TTC549 (cell line): ENCODE measurements around the gene ZBTB20.

Experiments
- FAIRE-seq: peaks from 2 replicates; lab custom pipeline; 2012; peaks lifted over from hg19 to GRCh38; lab: Jason Lieb, UNC

Gene ZBTB20

DNA sequence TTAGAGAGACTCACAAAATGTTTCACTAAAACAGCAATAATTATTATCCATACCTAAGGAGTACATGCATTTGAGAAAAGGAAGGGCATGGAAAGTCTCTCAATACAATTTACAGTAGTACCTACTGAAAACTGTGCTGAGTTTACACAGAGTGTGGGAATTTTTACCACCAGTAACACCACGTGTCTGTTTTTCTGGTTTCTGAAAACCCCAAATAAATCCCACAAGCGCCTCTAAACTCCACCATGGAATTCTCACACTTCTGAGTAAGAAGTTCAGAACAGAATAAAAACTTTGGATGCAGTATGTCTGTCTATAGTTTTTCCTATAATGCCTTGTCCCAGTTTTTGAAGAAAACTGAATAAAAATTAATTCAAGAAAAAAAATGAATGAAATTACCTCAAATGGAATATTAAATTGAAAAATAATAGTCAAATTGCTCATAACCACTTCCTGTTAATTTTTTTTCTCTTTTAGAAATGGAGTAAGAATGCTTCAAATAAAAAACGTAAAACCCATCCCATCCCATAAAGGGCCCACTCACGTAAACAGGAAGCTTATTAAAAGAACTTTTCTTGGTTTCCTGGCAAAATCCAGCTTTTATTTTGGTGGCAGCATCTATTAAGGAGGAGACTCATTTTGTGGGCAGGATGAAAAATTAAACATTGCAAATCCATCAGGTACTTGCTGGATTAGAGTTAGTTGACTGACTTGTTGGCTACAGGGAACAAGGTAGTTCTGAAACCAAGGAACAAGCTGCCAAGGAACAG, 475.2 kb downstream of the ZBTB20 start:
- no peak for FAIRE-seq

DNA sequence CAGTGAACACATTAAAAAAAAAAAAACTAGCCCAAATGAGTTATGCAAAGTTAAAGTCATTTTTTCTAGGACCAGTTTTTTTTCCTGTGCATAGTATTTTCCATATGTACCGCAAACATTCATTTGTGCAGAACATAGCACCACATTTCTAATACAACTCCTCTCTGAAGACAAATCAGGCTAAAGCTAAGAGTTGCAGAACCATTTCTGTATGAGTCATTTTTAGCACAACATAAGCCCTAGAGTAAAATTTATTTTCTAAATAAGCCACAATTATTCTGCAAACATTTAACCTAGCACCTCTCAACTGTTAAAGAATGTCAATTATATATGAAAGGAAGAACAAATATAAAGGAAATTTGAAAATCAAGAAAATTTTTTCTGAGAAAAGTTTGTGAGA, 477.5 kb downstream of the ZBTB20 start:
- FAIRE-seq: no peak

DNA sequence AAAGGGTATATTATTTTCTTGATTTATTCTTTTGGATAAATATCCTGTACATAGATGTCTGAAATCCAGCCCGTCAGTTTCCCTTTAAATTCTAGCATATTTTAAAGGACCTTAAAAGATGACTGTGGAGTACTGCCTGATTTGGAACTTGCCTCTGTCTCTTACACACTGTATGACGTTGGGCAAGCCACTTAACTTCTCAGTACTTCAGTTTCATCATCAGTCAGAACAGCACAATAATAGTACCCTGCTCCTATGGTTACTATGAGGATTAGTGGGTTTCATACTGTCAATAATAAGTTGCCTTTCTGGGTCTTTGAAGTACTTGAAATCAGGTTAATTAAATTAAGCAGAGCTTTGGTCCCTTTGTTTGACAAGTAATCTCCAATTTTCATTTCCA, 479.0 kb downstream of the ZBTB20 start:
- no peak for FAIRE-seq

DNA sequence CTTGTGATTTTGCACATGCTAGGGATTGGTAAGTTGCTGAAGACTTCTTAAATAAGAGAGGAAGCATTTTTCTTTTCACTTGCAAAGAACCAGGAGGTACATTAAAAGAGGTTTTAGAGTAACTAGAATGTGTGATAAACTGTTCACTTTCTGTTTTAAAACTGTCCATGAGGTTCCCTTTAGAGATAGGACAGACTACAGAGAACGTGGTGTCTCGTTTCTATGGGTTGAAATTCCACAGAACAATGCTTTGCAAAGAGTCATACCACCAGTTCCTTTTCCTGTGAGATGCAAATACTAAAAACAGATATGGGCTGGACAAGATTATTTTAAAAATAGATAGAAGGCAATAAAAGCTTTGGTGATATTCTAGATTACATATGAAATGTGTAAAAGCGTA, 480.5 kb downstream of the ZBTB20 start:
- FAIRE-seq: no peak

- no peak for FAIRE-seq
Measured at GRCh38 chr3:114664006-114664405, 483.1 kb downstream of the ZBTB20 start.

GRCh38 chr3:114660808-114661207, 486.3 kb downstream of the ZBTB20 start:
- FAIRE-seq: no peak

GRCh38 chr3:114660124-114660523, 487.0 kb downstream of the ZBTB20 start:
- no peak for FAIRE-seq

DNA sequence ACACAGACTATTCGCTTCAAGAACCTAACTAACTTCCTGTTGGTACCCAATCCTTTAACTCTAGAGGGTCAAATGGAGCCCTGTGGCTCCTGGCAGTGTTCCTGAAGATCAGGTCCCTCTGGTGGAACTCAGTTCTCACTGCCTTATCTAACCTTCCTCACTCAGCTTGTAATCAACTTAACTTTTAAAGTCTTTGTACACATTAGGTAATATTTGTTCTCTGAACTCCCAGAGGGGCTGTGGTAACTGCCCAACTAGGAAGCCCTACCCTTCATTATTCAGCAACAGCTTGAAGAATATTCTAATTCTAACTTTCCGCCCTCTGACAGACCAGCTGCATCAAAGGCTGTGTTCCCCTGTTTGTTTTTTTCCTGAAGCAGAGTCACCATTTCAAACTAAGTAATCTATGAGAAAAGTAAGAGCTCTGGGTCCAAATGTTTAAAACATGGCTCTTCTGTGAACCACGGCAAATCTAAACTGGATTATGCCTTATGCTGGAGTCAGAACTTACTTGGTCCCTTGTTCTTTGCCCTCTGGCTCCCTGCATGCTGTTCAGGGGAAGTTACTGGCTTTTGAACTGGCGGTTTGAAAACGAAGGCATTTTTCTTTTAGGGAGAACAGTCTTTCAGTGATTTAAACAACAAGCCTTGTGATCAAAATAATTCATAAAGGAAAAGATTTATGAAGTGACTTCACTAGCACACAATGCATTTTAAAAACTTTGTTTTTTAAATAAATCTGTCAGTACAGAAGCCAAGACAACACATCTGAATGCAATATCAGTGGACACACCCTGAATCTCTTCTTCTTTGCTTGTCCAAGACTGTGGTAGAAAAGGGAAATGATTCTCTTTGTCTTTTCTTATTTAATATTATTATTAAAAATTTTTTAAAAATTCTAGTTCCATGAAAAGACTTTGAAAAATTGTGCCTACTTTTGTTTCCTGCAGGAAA, 487.7 kb downstream of the ZBTB20 start:
- no peak for FAIRE-seq

DNA sequence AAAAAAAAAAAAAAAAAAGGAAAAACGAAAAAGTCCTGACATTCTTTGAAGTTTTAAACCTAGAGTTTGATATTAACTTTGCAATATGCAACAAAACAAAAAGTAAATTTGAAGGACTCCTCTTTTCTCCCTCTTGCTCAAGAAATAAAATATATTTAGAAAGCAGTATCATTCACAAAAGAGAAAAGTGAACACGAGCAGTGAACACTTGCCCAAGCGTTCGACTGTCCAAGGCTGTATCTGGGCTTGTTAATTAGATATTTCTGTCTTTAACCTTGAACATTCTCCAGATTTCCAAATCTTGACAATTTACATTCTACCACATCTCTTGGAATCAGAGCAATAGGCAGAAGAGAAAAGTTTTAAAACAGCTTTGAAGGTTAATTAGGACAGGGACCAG, 495.5 kb downstream of the ZBTB20 start:
- FAIRE-seq: no peak

- FAIRE-seq: no peak
Measured at GRCh38 chr3:114650808-114651207, 496.3 kb downstream of the ZBTB20 start.

DNA sequence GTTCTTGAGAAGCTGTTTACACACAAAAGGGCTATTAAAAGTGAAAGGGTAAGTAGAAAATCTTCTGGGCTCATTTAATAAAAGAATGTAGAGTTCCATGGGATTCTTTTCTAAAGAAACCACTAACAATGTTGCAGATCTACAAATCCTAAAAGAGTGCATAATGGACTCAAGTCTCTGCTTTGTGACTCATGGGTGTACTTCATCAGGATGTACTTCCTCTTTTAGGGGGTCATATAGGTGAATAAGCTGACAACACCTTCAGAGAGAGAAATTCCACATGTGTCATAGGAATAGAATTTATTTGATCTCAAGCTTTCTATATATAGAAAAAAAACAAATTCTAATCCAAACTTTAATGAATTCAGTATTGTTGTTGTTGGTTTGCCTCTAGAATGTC, 497.8 kb downstream of the ZBTB20 start:
- FAIRE-seq: no peak

- FAIRE-seq: no peak
Measured at GRCh38 chr3:114646526-114646925, 500.6 kb downstream of the ZBTB20 start.

DNA sequence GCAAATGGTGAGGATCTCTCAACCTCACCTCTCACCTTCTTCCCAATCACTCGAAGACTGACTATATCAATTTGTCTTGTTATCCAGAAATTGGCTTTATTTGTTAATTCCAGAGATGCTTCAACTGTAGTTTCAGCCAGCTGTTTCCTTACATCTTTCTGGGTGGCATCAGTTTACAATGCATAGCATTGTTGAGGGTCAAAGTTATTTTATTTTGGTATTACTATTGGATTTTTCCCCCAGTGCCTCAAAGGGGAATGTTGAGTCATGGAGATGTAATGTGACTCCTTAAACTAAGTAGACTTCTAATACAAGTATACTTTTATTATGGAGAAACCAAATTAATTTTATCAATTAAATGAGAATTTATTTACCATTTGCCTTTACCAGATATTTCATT, 501.7 kb downstream of the ZBTB20 start:
- FAIRE-seq: no peak

GRCh38 chr3:114644367-114644766, 502.7 kb downstream of the ZBTB20 start:
- FAIRE-seq: no peak

DNA sequence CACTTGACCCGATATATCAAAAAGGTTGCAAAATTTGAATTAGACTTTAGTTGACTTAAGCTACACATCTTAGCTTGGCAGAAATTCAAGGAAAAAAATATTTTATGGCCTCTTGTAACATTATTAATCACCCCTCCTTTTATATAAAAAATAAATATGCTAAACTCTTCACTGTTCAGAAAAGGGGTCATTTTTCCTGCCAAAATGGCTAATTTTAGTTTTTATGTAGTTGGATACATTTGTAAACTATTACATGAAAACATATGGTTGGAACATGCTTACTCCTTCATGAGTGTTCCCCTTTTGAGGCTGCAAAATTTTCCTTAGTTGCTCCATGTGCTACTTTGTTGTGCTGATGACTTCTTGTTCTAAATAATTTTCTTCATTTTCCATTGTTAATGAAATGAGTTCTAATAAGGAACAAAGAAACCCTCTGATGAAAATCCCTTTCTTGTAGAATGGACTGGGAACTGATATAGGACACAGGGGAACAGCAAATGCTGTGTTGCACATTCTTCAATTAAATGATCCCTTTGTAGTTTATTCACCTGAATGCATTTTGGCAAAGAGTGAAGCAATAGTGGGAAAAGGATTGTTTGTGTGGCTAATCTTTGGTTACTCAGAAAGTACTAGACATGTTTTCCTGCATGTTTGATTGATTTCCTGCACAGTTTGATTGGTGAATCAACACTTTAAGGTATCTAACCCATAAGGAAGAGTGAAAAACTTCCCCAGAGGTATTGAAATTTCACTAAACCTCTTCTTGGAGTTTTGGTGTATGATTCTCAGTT, 503.9 kb downstream of the ZBTB20 start:
- no peak for FAIRE-seq

- no peak for FAIRE-seq
Measured at GRCh38 chr3:114640126-114640525, 507.0 kb downstream of the ZBTB20 start.

DNA sequence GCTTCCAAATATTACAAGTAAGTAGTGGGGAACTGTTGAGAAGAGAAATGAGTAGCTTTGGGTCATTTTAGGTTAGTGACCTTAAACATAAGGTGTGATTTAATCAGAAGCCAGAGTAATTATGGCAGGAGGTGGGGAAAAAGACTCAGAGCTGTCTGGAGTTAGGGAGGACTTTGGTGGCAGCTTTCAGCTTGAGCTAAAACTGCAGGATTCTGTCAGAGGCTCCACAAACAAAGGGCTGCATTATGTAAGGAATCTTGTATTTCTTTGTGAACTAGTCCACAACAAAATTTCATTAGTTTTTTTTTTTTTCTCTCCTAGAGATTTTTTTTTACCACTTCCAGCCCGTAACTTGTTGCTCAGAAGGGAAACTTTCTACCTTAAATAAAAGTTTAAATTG, 507.9 kb downstream of the ZBTB20 start:
- no peak for FAIRE-seq

DNA sequence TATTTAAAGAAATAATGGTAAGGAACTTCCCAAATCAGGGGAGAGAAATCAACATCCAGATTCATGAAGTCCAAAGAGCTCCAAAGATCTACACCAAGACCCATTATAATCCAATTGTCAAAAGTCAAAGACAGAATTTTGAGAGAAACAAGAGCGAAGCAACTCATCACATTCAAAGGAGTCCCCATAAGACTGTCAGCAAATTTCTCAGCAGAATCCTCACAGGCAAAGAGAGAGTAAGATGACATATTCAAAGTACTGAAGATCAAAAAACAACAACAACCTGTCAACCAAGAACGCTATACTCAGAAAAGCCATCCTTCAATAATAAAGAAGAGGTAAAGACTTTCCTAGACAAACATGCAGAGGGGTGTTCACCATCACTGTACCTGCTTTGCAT, 511.2 kb downstream of the ZBTB20 start:
- no peak for FAIRE-seq

GRCh38 chr3:114634635-114635034, 512.5 kb downstream of the ZBTB20 start:
- FAIRE-seq: no peak

GRCh38 chr3:114632757-114633424, 514.2 kb downstream of the ZBTB20 start:
- FAIRE-seq: no peak

GRCh38 chr3:114627770-114628169, 519.3 kb downstream of the ZBTB20 start:
- FAIRE-seq: no peak

DNA sequence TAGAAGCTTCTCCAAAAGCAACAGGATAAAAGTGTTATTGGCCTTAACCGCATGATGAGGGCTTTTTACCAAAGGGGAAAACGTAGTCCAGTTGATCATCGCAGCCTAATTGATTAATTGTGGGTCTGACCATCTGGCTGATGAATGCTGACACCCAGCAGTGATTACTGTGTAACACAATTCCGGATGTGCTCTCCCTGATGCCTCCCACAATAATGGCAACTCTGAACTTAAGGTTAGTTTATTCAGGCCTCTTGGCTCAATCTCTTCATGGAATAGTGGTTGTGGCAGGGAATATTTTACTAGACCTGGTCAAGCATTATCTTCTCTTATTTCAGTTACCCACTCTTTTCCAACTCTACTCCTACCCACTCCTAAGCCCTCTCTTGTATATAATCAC, 520.3 kb downstream of the ZBTB20 start:
- no peak for FAIRE-seq
